Activated B cell treated with CpG ODN at 0.5 μM for 24 hours (primary cell): ENCODE data around the gene CCDC152. TPM values are rescaled to one million over a fixed set of nuclear protein-coding genes. Genes with fewer than 3 reads are reported as not detected.
"Not testable (repeated sequence)": the region's sequence is repeated elsewhere in the genome, so short reads cannot be mapped to it uniquely, and the experiment has no call there.

Experiments
- ATAC-seq: fragments of 200-7000 bp; cut with Tn5 transposase; one replicate; pipeline ENCODE4 v1.10.0; 2021; ENCODE audit warnings: low read depth, mild to moderate bottlenecking, moderate library complexity
- CTCF ChIA-PET: fragments of 350-600 bp; sonication (Branson Sonifier 250); formaldehyde crosslinking; loops from one replicate; lab custom pipeline; 2021; ENCODE audit warnings: antibody characterized with exemption; lab: Charles Lee
- POLR2A ChIA-PET: fragments of 350-600 bp; sonication (Branson Sonifier 250); formaldehyde crosslinking; loops from one replicate; lab custom pipeline; 2021; ENCODE audit warnings: antibody characterized with exemption; lab: Charles Lee
- DNase-seq: peaks from one replicate; pipeline ENCODE4 v3.0.0; 2022
- H3K27ac Mint-ChIP-seq: one replicate; pipeline ENCODE4 v1.8.0; 2020; ENCODE audit warnings: mixed read lengths
- H3K27me3 Mint-ChIP-seq: one replicate; pipeline ENCODE4 v1.8.0; 2021; ENCODE audit warnings: mixed read lengths
- H3K36me3 Mint-ChIP-seq: one replicate; pipeline ENCODE4 v1.8.0; 2021; ENCODE audit warnings: low read depth, mixed read lengths
- H3K4me1 Mint-ChIP-seq: one replicate; pipeline ENCODE4 v1.8.0; 2021; ENCODE audit warnings: mixed read lengths
- H3K4me3 Mint-ChIP-seq: one replicate; pipeline ENCODE4 v1.8.0; 2020; ENCODE audit warnings: mild to moderate bottlenecking, mixed read lengths
- H3K9me3 Mint-ChIP-seq: one replicate; pipeline ENCODE4 v1.8.0; 2020; ENCODE audit warnings: mixed read lengths
- CTCF ChIP-seq: fragments of 200-600 bp; IDR thresholded peaks from one replicate; pipeline ENCODE4 v1.8.0; 2022; ENCODE audit warnings: antibody characterized with exemption, mild to moderate bottlenecking
- intact Hi-C: fragments of 100-400 bp; cut with micrococcal nuclease; formaldehyde crosslinking; loops from one replicate; pipeline ENCODE4 v1.15.1; 2024
- total RNA-seq: library from RNA; stranded (reverse); gene quantifications from 2 replicates; pipeline ENCODE4 v1.2.3, GENCODE V29; 2022

CCDC152 gene
- total RNA-seq, 1 donor from 2014 or later: 6.9 TPM

- DNase-seq: no peak
- intact Hi-C loops: no loop called here
- no peaks in the 10 kb centered on the region for H3K36me3 Mint-ChIP-seq
- H3K4me1 Mint-ChIP-seq: no peaks in the 10 kb centered on the region
- TF ChIP-seq CTCF: no peak
- CTCF ChIA-PET: no interaction called here
- ATAC-seq: no peak
- H3K27ac Mint-ChIP-seq: no peak within 1 kb of the TSS
- H3K27me3 Mint-ChIP-seq: peaks cover 2% of the 10 kb centered on the region
- POLR2A ChIA-PET: no interaction called here
- no peak within 1 kb of the TSS for H3K4me3 Mint-ChIP-seq
- no peaks in the 10 kb centered on the region for H3K9me3 Mint-ChIP-seq
Observed at GRCh38 chr5:42811591-42812446, 55.2 kb downstream of the CCDC152 start, which contains the start of gene SELENOP. Gene SELENOP (minus strand): TSS chr5:42811892. CDS start chr5:42808353, 3,539 bp downstream.

- Mint-ChIP-seq H3K4me1 (no peaks in the 10 kb centered on the region), H3K27ac (no peak overlapping the region), H3K27me3 (peaks cover 2% of the 10 kb centered on the region), H3K9me3 (no peaks in the 10 kb centered on the region), H3K4me3 (no peak overlapping the region), H3K36me3 (no peaks in the 10 kb centered on the region)
- POLR2A ChIA-PET: no interaction called here
- CTCF ChIA-PET: no interaction called here
- intact Hi-C loops: no loop called here
- TF ChIP-seq CTCF: no peak
- no peak for DNase-seq
- ATAC-seq: no peak
Observed at GRCh38 chr5:42812620-42813019, 56.0 kb downstream of the CCDC152 start.

GRCh38 chr5:42813533-42813932 lies 56.9 kb downstream of the CCDC152 start:
- intact Hi-C loops: no loop called here
- H3K4me1 Mint-ChIP-seq: no peaks in the 10 kb centered on the region
- no peak for DNase-seq
- CTCF ChIA-PET: no interaction called here
- POLR2A ChIA-PET: no interaction called here
- TF ChIP-seq CTCF: no peak
- no peak for ATAC-seq
- H3K4me3 Mint-ChIP-seq: no peak overlapping the region
- H3K27me3 Mint-ChIP-seq: peaks cover 2% of the 10 kb centered on the region
- H3K9me3 Mint-ChIP-seq: no peaks in the 10 kb centered on the region
- H3K36me3 Mint-ChIP-seq: no peaks in the 10 kb centered on the region
- no peak overlapping the region for H3K27ac Mint-ChIP-seq

GRCh38 chr5:42816546-42816945 lies 59.9 kb downstream of the CCDC152 start:
- H3K9me3 Mint-ChIP-seq, H3K4me3 Mint-ChIP-seq, H3K27ac Mint-ChIP-seq, POLR2A ChIA-PET, DNase-seq, CTCF ChIA-PET, H3K36me3 Mint-ChIP-seq, H3K27me3 Mint-ChIP-seq, ATAC-seq, H3K4me1 Mint-ChIP-seq, intact Hi-C loops: not testable (repeated sequence)

GRCh38 chr5:42819745-42820144 lies 63.1 kb downstream of the CCDC152 start:
- intact Hi-C loops: no loop called here
- Mint-ChIP-seq H3K27me3 (no peaks in the 10 kb centered on the region), H3K27ac (no peak overlapping the region), H3K9me3 (no peaks in the 10 kb centered on the region), H3K36me3 (no peaks in the 10 kb centered on the region), H3K4me1 (no peaks in the 10 kb centered on the region), H3K4me3 (no peak overlapping the region)
- TF ChIP-seq CTCF: no peak
- CTCF ChIA-PET: no interaction called here
- POLR2A ChIA-PET: no interaction called here
- DNase-seq (no peak), ATAC-seq (no peak)
